HG03457 (cell line): ENCODE results near the gene TSHZ1.
"Not testable (repeated sequence)": the region's sequence is repeated elsewhere in the genome, so short reads cannot be mapped to it uniquely, and the experiment has no call there.

ENCODE experiments used
- ATAC-seq: cut with Tn5 transposase; IDR thresholded peaks from one replicate; pipeline ENCODE4 v1.9.1; 2021; ENCODE audit warnings: moderate number of reproducible peaks; ENCODE audit not compliant: unreplicated experiment

The TSHZ1 gene

DNA sequence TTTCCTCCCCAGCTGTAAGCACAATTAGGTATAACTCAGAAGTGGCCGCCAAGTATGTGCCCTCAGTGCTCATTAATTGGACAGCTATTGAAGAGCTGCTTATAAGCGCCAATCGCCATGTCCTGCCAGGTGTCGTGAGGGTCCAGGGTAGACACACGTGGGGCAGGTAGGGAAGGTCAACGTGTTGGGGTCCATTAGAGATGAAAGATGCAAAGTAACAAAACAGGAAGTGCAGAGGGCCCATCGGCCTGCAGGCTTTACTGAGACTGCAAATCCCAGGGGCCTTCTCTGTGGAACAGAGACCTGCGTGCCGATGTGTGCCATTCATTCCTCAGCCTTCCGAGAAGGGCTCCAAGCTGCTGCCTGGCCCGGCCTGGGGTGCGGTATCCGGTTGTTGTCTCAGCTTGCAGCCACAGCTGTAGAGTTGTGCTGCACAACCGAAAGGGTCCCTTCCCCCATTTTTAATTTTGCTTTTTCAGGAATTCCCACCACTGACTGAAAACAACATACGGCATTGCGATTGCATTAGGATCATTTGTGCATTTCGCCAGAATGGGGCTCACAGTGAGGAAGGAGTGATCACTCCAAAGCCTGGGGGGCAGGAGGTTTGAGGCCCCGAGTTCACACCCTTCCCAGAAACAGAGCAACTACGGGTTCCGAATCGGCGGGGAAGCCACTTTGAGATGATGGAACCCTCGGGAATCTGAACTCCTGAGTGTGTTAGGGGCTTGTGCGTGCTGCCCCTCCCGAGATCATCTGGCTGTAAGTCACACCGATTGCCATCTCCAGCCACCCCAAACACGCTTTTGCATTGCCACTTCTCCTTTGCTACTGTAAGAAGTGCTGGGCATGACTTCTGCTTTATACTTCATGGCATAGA is 94.3 kb downstream of the TSHZ1 start:
- ATAC-seq: no peak

DNA sequence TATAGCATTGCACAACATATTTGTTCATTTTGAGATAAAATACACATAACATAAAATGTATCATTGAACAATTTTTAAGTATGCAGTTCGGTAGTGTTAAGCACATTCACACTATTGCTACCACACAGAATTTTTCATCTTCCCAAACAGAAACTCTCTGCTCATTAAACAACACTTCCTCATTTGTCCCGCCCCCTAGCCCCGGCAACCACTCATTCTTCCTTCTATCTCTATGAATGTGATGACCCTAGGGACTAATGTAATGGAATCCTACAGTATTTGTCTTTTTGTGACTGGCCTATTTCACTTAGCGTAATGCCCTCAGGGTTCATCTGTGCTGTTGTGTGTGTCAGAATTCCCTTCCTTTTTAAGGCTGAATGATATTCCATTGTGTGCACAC is 95.4 kb downstream of the TSHZ1 start:
- no peak for ATAC-seq

DNA sequence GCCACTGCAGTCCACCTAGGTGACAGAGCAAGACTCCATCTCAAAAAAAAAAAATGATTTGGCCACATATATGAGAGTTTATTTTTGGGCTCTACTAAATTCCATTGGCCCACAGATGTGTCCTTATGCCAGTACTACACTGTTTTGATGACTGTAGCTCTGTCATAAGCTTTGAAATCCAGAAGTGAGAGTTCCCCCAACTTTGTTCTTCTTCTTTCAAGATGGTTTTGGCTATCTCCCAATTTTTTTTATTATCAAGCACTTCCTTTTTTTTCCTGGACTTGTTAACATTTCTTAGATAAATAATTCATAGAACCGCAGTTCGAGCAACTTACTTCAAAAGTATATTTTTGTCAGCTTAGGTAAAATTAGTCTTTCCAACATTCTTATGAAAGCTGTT is 96.9 kb downstream of the TSHZ1 start:
- ATAC-seq: no peak

DNA sequence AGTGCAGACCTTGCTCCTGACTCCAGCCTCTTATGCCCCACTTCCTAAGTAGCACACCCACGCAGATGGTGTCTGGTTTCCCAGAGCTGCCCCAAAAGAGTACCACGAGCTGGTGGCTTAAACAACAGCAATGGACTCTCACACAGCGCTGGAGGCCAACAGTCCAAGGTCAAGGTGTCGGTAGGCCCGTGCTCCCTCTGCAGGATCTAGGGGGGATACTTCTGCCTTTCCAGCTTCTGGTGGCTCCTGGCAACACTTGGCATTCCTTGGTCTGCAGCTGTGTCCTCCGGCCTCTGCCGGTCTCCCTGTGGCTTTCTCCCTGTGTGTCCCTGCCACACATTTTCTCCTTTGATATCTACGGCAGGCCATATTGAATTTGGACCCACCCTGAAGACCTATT is 99.0 kb downstream of the TSHZ1 start:
- ATAC-seq: no peak

DNA sequence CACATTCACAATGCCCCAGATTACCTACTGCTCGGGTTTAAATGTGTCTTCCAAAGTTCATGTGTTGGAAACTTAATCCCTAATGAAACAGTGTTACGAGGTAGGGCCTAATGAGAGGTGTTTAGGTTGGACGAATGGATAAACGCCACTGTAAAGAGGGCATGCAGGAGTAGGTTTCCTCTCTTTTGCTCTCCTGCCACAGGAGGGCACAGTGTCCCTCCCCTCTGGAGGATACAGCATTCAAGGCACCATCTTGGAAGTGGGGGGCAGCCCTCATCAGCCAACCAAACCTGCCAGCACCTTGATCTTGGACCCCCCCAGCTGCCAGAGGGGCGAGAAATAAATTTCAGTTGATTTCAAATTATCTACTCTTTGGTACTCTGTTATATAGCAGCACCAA is 103.5 kb downstream of the TSHZ1 start:
- no peak for ATAC-seq

DNA sequence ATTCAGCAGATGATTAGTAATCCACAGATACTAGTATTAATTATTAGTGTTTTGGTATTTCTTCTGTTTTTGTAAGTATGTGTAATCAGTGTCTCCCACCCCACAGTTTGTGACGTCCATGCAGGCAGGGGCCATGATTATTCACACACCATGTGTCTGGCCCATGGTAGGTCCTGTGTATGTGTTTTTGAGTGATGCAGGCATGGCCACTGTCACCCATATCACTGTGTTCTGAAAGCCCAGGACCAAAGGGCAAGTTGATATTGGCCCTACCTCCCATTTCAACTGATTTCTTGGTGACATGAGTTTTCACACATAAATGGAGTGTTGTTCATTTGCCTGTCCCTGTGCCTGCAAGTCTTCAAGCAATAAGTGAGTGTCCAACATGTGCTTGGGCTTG is 104.0 kb downstream of the TSHZ1 start:
- no peak for ATAC-seq

DNA sequence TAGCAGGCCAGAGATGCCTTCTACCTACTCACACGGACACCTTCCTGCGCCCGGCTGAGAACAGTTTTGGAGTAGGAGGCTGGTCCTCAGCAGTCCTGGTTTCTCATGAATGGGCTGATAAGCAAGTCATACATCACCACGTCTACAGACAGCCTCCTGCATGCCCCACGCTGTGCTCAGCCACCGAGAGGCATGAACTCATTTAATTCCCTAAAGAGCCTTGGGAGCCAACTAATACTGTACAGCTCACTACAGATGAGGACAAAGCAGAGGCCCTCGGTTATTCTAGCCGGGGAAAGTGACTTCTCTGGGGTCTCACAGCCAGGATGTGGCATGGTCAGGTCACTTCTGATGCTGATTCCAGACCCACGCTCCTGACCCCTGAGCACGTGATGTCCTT is 105.6 kb downstream of the TSHZ1 start:
- ATAC-seq: no peak

DNA sequence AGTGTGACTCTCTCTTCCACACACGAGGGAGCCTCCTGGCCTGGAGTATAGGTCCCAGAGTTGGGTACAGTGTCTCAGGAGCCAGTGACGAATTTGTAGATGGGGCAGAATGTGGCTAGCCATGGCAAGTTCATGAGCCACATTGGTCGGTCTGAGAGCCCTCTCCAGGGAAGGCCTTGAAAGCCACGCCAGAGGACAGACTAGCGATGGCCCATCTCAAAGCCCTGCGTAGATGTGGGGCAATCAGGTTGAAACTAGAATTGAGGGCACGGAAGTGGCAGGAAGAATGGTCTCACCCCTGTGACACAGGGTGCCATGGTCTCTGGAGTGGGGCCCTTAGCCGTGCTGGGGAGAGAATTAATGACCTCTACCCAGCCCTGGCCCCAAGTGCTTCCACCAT is 106.2 kb downstream of the TSHZ1 start:
- ATAC-seq: no peak

DNA sequence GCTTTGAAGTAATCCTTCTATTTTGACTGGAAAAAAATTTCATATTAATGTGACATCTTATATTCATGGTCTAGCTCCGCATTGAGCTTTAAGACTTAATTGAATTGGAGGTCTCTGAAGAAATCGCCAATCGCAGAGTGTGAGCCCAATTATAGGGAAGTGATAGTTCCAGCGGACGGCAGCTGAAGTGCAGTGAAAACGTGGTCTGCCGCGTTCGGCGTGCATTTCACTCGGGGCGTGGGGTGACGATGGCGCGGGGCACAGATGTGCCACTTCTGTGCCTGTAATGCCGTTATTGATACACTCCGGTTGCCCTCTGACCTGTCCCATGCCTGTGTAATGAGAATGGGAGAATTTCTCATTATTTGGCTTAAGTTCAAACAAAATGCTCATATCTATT is 106.7 kb downstream of the TSHZ1 start:
- ATAC-seq: no peak

DNA sequence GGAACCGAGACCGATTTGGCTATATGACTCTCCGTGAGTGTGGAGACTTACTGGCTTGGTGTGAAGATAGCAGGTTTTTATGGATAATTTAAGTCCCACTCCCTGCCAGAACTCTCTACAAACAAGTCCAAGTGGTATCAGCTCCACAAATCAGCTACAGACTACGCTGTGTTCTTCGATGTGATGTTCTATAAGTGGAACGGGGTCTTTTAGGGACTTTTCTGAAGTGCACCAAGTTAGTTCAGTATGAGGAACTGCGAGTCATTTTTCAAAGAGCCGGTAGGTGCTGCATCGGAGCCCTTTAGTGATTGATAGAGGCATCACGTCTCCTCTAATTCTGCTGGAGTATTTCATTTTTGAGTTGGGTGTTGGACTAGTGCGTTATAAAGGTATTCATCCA is 107.1 kb downstream of the TSHZ1 start:
- no peak for ATAC-seq

DNA sequence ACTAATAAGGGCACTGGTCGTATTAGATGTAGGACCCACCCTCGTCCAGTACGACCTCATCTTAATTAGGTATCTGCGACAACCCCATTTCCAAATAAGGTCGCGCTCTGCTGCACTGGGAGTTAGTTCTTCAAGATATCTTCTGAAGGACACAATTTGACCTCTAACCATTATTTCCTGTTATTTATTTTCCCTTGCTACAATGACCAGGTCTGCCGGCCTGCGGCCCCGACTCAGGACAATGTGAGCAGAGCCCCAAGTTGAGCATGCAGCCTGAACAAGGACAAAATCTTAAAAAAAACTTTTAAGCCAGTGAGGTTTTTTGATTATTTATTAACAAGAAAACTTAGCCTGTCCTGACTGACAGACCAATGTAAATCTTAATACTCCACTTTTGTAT is 109.3 kb downstream of the TSHZ1 start:
- ATAC-seq: no peak

DNA sequence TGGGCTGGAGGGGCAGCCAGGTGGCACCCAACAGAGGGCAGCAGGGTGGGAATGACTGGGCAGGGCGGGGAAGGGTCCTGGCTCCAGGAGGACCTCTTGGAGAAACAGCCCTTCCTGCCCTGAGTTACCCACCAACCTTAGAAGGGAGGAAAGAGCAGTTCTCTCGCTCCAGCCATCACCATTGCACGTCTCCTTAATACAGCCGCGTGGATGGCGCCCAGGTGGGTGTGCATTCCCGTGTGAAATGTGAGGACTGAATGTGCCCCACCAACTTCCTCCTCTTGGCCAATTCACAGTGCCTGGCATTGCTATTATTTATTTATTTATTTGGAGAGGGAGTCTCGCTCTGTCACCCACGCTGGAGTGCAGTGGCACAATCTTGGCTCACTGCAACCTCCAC is 109.9 kb downstream of the TSHZ1 start:
- ATAC-seq: no peak

DNA sequence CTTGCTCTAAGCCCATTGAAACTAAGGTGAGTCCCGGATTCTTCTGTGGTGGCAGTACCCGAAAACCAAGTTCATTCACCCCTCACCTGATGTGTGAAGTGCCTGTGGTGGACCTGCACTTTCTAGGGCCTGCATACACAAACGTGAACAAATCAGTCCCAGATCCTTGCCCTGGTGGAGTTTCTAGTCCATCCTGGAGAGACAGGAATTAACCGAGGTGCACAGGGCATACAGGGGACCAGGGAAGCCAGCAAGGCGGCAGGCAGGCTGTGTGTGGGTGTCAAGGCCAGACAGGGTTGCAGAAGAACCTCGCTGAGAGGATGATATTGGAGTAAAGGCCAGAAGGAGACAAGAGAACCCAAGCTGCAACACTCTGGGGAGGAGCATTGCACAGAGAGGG is 110.8 kb downstream of the TSHZ1 start:
- no peak for ATAC-seq

DNA sequence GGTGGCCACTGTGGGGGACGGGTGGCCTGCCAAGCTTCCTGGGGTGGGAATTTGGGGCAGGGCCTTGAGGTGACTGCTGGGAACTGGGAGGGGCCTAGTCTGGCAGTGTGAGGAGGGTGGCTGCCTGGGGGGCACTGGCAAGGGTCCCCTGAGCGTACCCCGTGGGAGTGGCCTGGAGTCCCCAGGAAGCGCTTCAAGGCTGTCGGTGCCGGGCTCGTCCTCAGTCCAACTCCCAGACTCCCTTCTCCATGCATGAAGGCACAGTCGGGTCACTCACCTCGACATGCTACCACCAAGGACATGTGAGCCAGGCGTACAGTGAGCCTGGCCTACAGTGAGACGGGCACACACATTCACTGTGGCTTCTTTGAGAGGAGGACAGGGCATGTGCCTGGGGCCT is 111.6 kb downstream of the TSHZ1 start:
- ATAC-seq: no peak

DNA sequence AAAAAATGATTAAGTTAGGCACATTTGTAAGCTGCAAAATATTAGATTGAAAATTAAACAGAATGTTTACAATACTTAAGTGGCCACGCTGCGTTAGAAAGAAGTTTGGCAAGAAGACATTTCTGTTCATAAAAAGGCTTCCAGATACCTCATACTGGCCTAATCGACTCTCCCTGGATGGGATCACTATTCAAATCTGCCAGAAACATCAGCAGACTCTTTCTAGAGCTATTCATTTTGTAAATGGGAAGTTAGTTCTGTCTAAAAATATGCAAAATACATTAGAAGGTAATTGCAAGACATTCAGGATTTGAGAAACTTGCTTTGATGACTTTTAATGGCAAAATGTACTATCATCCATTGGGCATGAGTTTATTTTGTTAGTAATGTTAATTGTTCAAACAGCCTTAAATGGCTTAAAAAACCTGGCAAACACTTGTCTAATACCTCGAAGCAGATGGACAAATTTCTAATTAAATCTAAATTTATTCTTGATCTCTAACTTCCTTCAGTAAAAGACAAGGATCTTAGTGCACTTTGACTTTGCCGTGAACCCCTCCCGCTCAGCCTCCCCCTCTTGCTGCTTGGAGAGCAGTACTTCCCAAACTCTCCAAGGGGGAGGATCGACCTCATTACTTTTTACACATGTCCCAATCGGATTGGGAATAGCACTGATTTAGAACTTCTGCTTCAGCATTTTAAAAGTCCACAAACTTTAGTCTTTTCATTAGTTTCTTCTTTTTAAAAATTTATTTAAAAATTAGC is 113.4 kb downstream of the TSHZ1 start:
- no peak for ATAC-seq

DNA sequence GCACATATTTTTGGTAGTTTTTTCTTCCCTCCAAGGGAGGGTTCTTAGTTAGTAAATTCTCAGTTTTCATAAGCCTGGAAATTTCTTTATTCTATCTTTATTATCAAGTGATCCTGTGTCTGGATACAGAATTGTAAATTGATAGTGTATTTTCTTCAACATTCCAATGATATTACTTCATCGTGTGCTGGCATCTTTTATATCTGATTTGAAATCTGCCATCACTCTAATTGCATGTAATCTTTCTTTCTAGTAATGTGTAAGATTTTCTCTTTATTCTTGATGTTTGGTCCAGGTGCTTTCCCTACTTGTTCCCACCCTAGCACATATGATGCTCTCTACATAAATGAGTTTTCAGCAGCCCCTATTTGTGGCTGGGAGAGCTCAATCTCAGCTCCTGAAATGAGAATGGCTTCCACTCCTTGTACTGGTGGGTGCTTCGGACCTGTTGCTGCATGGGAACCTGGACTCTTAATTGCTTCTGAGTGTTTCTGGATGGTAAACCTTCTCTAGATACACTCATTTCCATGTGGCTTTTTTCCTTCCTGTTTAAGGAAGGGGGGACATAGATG is 114.2 kb downstream of the TSHZ1 start:
- ATAC-seq: no peak

DNA sequence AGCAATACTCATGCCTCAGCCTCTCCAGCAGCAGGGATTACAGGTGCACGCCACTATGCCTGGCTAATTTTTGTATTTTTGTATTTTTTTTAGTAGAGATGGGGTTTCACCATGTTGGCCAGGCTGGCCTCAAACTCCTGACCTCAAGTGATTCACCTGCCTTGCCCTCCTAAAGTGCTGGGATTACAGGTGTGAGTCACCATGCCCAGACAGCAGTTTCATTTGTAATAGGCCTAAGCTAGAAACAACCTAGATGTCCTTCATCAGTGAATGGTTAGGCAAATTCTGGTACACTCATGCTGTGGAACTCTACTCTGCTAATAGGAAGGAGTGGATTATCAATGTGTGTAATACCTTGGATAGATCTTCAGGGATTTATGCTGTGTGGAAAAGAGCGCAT is 119.2 kb downstream of the TSHZ1 start:
- ATAC-seq: not testable (repeated sequence)

DNA sequence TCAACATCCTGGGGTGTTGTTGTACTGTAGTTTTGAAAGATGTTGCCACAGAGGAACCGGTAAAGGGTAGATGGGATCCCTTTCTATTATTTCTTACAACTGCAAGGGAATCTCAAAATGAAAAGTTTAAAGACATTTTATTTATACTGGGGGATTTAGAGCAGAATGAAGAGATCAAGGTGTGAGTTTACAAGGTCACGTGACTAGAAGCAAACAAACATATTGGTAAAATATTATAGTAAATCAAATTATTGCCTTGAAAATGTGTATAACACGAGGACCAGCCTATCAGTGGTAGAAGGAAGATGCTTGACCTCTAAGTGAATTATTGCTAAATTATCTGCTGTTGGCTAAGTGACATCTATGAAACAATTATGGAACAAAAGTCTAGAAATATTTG is 119.7 kb downstream of the TSHZ1 start:
- ATAC-seq: no peak

DNA sequence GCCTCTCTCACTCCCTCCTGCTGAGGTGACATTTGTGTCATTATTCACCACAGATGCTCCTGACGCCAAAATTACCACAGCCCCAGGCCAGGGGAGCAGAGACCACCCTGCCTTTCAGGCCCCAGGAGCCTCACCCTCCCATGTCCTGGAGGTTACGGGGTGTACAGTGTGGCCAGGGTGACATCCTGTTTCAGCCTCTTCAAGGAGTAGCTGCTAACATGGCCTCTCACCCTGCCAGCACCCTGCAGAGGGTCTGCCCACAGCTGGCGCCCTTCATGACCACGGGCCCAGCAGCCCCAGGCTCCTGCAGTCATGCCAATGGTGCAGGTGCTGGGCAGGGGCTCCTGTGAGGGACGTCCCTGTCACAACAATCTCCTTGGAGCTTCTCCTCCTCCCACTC is 124.3 kb downstream of the TSHZ1 start:
- ATAC-seq: no peak

DNA sequence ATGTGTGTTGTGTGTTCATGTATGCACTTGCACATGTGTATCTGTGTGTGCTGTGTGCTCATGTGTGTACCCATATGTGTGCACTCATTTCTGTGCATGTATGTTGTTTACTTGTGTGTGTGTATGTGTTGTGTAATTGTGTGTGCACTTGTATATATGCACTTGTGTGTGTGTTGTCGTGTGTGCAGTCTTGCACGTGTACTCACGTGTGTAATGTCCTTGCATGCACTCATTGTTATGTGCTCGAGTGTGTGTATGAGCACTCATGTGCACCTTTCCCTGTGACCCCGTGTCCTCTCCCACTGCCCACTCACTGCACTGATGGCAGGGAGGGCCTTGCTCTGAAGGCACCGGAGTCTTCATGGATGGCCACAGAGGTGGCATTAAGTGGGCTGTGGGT is 124.9 kb downstream of the TSHZ1 start:
- ATAC-seq: no peak

DNA sequence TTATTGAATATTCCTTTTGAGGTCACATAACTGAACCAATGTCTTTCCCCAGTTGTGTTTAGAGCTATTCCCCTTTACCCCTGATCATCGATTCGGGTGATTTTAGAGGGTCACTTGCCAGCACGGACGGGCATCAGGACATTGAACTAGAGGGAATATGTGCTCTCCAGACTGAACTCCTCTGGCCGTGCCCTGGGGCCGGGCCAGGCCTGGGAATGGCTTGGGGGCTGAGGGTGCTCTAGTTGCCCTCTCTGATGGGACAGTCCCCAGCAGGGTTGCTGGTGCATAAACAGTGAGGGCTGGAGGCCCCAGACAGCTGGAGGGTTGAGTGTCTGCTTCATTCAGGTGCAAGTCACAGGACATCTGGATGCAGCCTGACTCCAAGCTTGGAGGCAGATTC is 126.2 kb downstream of the TSHZ1 start:
- no peak for ATAC-seq

DNA sequence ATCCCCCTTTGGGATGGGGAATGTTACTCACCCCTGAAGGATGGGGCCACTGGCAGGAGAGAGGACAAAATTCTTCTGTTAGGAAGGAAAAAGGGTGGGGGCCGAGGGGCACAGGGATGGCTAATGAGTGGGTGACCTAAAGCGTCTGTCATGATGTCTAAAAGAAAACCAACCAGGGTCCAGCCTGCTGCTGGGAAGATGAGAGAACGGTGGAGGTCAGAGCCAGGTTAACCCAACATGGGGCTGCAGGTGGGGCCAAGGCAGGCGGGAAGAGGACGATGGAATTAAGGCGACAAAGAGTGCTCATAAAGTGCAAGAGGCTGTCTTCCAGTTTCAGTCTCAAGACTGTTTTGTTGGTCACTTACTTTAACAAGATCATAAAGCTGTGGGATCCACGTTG is 126.8 kb downstream of the TSHZ1 start:
- ATAC-seq: no peak
